ENCODE results near the gene IL17RE.

- TF ChIP-seq CTCF (IDR thresholded peaks at IDR 0.05; ENCODE audit: insufficient read depth, low read length) = no peak
- no peak for TF ChIP-seq SPI1 (IDR thresholded peaks at IDR 0.05; ENCODE audit: borderline replicate concordance, low read depth)
- no peak for TF ChIP-seq REST (IDR thresholded peaks at IDR 0.05; ENCODE audit: insufficient replicate concordance, low read depth)
- TF ChIP-seq POLR2AphosphoS5 (IDR thresholded peaks at IDR 0.05; ENCODE audit: low read depth) = no peak
- no peak for TF ChIP-seq GABPA (IDR thresholded peaks at IDR 0.05; ENCODE audit: low read depth)
These were observed 5.6 kb downstream of the IL17RE start for GRCh38 chr3:9908286-9908685.

All from HL-60 (cell line).